22Rv1 (cell line): ENCODE data around the gene DHX35.

Experiments used
- ZFX ChIP-seq: fragments of 450-650 bp; IDR thresholded peaks from 2 replicates; pipeline ENCODE4 v1.6.1; 2017; ENCODE audit warnings: antibody characterized with exemption, borderline replicate concordance
- TF ChIP-seq, protein P1 (sequence below): fragments of 450-650 bp; IDR thresholded peaks from 2 replicates; pipeline ENCODE4 v1.5.1; 2017; ENCODE audit warnings: mild to moderate bottlenecking

DNA sequence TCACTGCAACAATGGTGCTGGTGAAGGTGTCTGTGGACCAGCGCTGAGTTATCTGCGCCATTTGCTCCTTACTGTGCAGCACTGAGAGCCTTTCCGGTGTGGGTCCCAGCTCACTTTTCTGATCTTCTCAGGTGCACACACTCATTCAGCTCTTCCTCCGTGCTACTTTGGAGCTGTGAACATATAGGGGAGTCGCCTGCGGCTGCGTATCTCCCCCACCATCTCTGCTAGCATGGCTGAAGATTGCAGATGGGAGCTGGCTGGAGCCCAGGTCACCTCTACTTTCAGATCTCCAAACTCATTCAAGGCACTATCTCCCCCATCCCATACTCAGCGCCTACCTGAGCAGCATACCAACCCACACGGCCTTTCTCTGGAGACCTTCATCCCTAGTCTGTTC is 96.9 kb downstream of the DHX35 start:
- TF ChIP-seq, protein P1, sequence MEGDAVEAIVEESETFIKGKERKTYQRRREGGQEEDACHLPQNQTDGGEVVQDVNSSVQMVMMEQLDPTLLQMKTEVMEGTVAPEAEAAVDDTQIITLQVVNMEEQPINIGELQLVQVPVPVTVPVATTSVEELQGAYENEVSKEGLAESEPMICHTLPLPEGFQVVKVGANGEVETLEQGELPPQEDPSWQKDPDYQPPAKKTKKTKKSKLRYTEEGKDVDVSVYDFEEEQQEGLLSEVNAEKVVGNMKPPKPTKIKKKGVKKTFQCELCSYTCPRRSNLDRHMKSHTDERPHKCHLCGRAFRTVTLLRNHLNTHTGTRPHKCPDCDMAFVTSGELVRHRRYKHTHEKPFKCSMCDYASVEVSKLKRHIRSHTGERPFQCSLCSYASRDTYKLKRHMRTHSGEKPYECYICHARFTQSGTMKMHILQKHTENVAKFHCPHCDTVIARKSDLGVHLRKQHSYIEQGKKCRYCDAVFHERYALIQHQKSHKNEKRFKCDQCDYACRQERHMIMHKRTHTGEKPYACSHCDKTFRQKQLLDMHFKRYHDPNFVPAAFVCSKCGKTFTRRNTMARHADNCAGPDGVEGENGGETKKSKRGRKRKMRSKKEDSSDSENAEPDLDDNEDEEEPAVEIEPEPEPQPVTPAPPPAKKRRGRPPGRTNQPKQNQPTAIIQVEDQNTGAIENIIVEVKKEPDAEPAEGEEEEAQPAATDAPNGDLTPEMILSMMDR = no peak
- no peak for TF ChIP-seq ZFX
